CD1c-positive myeloid dendritic cell (primary cell): ENCODE data around the gene MPP3.

Experiments used
- DNase-seq: peaks from one replicate; pipeline ENCODE4 v3.0.0-alpha.2; 2016; ENCODE audit errors: extremely low spot score

The MPP3 gene

DNA sequence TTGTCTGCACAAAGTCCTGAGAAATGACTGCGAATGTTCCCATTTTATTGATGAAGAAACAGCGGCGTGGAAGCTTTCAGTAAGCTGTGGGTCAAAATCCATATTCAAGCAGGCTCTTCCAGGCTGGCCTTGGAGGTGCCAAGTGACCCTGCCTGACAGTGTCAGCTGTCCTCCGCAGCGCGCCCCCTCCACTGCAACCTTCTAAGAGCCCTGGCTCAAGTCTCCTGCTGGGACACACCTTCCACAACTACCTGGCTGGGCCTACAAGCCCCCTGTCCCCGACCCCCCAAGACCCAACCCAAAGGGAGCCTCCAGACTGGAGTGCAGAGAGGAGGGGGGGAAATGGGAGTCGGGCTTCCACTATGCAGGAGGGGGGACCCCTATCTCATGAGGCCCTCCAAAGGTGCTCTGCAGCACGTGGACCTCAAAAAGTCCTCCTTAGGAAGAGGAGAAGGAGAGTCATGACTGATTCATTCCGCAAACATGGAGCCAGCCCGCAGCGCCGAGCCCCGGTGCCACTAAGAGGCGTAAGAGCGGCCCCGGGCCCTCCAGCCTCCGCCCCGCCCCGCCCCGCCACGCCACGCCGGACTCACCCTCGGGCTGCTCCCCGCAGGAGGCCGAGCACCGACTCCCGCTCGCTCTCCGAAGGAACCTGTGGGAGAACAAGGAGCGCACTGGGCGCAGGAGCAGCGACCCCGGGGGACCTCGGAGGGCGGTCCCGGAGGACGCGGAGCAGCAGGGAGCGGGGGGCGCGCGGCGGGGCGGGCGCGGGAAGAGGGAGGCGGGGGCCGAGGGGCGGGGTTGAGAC lies 574 bp downstream of the MPP3 start:
- peak; percentile 13 for DNase-seq

DNA sequence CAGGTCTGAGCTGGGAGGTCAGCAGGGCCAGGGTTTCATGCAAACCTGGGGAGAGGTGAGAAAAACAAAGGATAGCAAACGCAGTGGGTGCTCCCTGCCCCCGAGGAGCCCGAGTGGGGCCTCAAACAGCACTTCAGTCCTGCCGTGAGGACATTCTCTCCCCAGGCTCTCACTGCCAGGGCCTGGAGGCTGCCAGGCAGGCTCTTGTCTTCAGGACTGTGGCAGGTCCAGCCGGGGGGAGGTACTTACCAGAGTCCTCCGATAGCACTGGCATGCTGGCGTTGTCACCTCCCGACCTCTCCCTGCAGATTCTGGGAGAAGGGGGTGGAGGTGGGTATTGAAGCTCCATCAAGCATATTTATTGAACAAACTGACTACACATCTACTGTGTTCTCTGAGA lies 1.3 kb downstream of the MPP3 start:
- DNase-seq: no peak

DNA sequence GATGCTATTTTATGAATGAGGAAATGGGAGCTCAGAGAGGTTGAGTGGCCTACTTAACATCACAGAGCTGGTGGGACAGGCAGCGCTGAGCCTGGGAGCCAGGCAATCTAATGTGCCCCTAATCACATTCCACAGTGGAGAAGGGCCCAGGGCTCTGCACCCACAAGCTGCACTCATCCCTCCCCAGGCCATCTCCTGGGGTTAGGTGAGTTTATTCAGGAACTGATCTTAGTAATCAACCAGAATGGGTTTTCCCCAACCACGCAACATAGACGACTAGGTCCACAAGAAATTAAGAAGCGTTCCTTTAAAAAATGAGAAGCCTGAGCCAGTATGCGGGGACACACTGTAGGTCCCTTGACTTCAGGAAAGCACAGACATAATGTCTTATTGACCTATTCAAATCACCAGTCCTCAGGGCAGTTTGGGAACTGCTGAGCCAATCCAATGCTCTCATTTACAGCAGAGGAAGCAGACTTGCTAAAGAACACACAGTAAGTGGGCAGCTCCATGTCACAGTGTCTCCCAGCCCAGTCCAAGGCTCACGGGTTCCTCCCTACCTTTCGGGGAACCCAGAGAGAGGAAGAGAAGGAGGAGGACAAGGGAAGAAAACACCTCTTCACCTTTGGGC lies 2.3 kb downstream of the MPP3 start:
- peak; percentile 5 for DNase-seq

DNA sequence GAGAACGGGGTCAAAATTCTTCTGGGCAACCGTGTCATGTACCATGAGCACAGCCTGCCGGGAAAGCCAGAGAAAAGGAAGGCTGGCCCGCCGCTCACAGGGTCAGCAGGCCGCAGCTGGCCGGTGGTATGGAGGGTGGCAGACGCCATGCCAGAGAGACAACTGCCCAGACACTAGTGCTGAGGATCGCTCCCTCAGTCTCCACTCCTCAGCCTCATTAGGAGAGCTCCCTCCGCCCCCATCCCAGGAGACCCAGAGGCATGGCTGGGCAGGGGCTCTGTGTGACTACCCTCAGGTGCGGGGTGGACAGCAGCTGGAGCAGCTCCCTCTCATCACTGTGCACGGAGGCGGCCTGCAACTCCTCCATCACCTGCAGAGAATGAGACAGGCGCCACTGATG lies 3.2 kb downstream of the MPP3 start:
- no peak for DNase-seq

DNA sequence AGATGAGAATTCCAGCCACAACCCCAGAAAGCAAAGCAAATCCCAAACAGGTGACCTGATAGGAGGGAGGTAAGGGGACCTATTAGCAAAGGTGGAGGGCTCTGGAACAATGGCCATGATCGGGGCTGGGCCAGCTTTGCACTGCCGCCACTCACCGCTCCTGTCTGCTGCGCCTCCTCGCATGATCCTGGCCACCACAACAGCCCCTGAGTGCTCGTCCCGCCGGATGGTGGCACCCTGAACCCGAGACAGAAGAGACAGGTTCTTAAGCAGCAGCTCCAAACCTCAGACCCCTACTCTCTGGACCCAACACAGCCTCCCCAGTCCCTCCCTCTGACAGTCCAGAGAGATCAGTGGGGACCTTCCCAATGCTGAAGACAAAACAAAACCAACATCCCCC lies 5.3 kb downstream of the MPP3 start:
- no peak for DNase-seq

DNA sequence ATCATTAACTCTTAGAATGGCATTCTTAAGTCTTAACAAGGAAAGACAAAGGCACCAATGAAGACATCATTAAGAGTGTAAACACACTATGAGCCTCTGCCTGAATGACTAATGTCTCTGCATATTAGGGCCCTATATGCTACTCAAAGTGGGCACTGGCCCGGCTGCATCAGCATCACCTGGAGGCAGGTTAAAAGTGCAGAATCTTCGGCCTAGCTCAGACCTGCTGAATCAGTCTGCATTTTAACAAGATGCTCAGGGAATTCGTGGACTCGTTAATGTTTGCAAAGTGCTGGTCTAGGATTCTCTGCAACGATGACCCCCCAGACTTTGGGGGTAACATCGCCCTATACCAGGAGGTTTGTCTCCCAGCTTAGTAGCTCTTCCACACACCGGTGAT lies 6.7 kb downstream of the MPP3 start:
- no peak for DNase-seq

DNA sequence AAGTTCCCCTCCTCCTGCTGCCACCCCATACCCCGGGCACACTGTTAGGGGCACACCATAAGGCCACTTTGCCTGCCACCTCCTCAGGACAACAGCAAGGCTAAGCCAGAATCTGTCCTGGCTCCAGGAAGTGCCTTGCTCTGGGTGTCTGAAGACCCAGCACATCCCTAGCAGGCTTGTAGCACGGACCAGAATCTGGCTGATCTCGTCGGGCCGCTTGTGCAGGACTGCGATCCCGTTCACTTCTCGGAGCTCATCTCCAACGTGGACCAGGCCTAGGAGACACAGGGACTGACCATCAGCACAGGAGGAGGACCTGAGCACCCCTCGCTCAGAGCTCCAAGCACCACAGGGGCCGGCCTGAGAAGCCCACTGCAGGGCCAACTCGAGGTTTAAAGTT lies 7.4 kb downstream of the MPP3 start:
- no peak for DNase-seq

DNA sequence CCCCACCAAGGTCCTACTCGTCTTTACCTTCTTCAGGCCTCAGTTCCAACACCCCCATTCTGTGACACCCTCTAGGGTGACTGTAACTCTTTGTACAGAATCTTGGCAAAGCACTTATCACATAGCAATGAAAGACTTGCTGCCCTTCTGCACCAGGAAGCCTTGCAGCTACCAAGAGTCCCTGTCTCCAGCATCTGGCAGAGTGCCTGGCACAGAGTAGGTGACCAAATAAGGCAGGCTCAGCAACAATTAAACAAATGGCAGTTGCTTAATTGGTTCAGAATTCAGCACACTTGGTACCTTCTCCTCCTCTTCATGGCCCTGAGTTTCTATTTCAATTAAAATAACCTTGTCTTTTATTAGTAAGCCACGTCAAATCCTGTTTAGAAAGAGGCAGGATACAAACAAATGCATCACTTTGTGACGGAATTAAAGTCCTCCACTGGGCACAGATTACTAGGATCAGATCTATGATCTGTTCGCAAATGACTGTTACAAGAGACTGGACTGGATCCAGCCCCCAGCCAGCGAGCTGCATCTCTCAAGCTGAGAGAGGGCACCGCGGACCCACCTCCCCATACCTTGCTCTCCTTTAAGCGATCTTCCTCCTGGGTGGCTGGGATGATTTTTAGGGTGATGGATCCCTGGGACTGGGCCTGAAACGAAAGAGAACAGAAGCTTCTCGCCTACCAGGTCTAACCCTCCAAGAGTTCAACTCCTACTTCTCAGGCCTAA lies 9.4 kb downstream of the MPP3 start:
- no peak for DNase-seq

DNA sequence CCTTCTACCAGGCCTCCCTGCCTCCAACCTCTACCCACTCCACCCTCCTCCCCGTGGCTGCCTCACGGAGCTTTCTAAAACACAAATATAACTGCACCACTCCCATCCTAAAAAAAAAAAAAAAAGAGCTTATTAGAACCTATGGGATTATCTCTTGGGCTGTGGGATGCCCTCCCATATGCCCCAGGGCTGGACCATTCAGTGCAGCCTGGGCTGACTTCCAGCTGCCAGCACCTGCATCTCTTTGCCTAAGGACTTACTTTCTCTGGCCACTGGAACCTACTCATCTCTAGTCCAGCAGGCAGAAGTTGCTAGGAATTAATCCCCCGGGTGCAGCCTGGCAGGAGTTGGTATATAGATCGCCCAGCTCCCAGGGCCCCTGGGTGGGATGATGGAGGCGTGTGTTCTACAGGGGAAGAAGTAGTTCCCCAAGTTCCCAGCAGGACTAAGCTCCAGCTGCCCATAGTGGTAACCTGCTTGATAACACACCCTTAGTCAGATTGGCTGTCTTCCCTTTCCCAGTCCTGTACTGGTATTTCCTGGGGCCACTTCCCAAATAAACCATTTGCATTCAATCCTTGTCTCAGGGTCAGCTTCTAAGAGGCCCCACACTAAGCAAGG lies 10.3 kb downstream of the MPP3 start:
- DNase-seq: no peak

DNA sequence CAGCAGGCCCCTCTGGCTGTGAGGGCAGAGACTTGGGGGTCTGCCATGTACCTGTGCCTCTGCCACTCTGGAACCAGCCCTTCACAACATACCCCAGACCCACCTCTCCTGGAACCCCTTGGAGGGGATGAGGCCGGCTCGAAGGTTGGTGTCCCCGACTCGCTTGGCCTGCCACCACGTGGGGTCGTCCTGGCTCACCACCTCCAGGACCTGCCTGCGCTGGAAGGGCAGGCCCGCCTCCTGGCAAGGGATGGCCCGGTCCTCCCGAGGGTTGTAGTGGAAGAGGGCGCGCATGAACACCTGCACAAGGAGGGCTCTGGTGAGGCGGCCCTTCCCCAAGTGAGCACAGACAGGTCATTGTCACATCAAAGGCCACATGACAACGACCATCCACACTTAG lies 12.2 kb downstream of the MPP3 start:
- no peak for DNase-seq

DNA sequence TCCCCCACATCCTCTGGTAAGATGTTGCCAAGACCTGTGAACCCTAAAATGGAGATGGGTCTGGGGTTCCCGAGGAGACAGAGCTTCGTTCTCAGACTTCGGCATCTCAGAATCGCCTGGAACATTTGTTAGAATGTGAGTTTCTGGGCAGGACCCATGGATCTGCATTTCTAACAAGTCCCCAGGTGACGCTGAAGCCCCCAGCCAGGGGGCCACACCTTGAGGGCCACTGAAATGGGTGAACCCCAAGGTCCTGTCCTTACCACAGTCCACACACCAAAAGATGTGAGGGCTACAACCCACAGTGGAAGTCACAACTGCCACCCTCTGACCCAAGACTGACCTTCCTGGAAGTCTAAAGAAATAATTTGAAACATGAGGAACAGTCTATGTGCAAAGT lies 14.0 kb downstream of the MPP3 start:
- no peak for DNase-seq

DNA sequence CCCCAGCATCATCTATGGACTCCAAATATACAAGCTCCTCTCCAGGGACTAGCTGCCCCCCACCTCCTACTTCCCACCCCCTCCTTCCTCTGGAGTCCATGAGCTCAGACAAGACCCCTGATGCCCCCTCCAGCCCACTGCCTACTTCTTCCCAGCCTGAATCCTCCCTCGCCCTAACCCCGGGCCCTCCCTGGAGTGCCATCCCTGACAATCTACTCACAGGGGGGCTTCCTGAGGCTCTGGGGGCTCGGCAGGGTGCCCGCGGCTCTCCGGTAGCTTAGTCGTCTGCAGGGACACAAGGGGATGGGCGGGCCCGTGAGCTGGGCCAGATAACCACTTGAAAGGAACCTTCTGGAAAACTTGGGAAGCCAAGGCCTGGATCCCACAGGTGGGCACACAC lies 15.1 kb downstream of the MPP3 start:
- DNase-seq: no peak

DNA sequence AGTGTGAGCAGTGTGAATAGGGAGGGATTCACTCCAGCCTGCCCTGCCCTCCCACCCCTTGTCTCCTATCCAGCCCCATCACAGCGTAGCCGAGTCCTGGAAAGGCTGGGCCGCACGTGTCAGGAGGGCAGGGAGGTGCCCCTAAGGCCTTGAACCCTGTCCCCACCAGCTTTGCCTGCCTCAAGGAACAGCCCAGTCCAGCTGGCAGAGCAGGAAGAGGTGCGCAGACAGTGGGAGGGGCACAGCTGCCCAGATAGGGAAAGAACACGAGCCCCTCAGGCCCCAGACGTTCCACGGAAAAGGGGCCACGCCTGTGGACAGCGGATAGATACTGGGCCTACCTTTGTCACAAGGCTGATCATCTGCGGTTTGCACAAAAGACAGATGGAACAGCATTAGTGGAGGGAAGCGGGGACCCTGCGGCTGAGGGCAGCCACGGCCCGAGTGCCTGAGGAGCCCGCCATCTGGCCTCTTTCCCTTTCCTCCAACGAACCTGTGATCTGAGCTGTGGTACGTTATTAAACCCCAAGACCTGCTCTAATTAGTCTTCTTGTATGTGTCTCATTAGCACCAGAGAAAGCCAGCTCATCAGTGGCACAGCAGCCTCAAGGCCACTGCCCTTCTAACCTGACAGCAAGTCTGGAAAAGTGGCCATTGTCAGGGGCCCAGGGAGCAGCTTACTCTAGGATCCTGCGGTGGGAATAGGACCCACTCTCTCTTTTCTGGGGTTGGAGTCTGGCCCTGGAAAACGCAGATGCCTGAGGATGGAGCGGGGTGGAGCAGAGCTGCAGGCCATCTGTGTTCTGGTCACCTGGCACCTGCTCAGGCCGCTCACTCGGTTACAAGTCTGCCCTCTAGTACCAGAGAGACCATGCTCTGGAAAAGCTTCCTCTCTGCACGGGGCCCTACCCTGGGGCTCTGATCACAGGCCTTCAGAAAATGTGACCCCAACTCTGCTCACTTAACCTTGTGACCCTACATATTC lies 16.3 kb downstream of the MPP3 start:
- no peak for DNase-seq

DNA sequence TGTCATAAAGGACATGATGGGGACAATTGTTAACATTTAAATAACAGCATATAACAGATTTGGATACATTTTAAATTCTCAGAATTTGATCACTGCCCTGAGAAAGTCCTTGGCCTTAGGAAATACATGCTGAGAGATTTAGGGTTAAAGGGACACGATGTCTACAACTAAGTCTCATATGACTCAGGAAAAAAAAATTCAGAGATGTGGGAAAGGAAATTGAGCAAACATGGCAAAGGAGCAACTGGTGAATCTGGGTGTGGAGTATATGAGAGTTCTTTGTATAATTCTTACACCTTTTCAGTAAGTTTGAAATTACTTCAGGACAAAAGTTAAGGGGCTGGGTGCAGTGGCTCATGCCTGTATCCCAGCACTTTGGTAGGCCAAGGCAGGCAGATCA lies 18.2 kb downstream of the MPP3 start:
- no peak for DNase-seq

DNA sequence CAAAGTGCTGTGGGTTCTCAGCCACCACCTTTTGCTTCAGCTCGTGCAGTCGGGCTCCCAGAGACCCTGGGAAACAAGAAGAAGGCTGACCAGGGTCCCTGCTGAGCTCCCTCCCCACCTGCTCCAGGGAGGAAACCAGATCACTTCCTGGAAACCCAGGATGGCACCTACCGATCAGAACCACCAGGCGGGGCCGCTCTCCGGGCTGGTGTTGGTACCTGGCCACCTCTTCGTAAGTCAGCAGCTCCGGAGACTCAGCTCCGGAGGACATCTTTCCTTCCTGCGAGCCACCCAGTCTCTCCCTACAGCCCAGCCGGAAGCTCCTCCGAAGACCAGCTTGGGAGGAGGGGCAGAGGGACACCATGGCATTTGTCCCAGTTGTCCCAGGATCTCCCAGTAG lies 18.9 kb downstream of the MPP3 start:
- DNase-seq: no peak

DNA sequence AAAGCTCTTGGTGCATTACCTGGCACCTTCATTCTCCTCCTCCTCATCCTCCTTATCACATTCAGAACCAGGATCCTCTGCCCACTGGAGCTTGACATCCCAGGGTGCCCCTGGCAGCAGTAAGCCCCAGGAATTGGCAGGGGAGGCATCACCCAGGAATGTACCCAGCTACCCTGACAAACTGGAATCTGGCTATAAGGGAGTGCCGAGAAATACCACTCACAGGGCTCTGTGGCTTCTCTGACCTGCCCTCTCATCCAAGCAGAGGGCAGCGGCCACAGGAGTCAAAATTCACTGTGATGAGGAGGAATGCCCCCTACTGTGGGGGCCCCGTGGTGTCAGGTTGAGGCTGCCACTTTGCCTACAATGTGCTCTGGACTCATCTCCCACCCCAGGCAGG lies 19.6 kb downstream of the MPP3 start:
- no peak for DNase-seq

DNA sequence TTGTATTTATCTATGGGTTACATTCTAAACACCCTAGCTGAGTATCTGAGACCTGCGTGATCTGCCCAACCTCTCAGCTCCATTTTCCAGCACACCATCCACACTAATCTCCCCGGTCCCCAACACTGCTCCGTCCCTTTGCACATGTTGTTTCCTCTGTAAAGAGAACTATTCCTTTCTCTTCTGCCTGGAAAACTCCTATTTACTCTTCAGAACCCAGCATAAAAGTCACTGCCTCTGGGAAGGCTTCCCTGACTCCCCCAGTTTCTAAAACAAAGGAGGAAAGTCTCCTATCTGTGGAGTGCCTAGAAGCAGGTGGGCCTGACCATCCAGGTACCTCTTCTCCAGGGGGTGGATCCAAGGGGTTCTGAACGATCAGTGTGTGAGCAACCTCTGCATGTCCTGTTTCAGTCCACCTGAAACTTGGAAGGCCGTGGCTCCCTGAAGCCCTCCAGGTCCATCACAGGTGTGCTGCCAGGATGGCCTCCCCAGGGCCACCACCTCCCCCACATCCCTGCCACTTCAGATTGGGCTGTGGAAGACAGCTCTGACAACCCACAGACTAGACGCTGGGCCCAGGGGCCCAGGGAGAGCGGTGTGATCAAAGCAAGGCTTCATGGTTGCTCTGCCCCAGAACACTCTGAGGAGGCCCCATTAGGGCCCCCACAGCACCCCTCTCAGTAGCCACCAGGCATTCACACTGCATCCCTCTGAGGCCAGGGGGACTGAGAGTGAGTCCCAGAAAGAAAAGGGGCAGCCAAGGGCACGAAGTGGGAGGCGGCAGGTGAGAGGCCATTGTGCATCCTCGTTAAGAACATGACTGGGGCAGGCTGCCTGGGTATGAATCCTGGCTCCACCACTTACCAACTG lies 20.3 kb downstream of the MPP3 start:
- no peak for DNase-seq

DNA sequence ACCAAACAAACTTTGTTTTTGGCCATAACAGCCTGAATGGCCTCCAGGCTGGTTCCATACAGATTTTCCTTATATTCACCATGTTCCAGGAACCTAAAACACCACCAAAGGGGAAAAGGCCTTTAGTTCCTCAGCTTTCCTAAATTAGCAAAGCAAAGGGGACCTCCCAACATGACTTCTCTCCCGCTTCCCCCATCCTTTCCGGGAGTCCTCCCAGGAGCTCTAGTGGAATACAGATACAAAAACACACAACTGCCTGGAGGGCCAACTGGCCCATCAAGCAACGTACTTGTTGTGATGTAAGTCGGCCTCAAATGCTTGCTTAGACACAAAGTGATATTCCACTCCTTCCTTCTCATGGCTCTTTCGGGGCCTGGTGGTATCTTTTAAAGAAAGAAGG lies 22.1 kb downstream of the MPP3 start:
- DNase-seq: no peak

DNA sequence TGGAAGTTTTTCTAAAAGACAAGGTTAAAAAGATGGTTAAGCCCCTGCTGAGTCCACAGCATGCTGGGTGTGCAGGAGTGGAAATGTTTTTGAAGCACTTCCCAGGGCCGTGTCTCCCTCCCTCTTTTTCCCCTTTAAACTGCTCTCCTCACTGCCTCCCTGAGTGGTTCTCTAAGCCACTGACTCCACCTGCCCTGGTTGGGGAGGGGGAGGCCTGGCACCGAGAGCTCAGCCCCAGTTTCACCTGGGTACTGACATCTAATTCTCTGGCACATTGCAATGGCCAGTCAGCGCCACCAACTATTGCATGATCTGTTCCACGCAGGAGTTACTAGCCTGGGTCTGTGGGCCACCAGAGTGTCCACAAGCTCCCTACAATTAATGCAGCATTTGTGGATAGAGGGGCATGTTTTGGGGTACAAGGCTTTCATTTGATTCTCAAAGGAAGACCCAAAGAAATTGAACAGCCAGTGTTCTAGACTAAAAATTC lies 22.7 kb downstream of the MPP3 start:
- DNase-seq: no peak

DNA sequence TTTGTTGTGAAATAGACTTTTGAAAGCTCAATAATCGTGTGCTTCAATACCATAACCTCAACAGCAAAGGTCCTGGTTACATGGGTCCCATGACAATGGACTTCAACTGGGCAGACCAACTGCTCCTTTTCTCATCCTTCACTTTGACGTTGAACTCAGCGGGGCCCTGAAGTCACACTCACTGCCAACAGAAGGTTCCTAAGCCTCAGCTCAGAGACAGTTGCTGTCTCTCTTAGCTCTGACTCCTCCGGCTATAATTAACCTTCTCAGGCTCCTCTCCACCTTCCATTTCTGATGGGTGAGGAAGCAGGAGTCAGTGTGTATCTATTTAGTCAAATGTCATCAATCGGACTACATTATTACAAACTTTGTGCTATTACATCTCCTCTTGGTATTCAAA lies 23.8 kb downstream of the MPP3 start:
- no peak for DNase-seq
